Liver (tissue), 9 donors: Measurements from ENCODE around the gene LATS2. TPM values are rescaled to one million over a fixed set of nuclear protein-coding genes. Genes with fewer than 3 reads are reported as not detected.

Experiments used
- DNase-seq: peaks from one replicate; pipeline ENCODE4 v3.0.0-alpha.2; 2017; ENCODE audit warnings: low spot score
- H3K27ac ChIP-seq, 2 donors: one replicate each; pipeline ENCODE4 v1.7.0; 2013; ENCODE audit warnings: inconsistent platforms in 2 of 2, low read length in 2 of 2, control low read depth in 1 of 2, low read depth in 1 of 2, mild to moderate bottlenecking in 1 of 2
- H3K27me3 ChIP-seq, 4 donors: one replicate each; pipeline versions ENCODE4 v1.6.1 to v1.7.0; 2013; ENCODE audit warnings: low read length in 3 of 4, inconsistent platforms in 1 of 4, mild to moderate bottlenecking in 1 of 4, moderate library complexity in 1 of 4; ENCODE audit not compliant: control insufficient read depth in 4 of 4, insufficient read depth in 4 of 4
- H3K36me3 ChIP-seq, 4 donors: one replicate each; pipeline versions ENCODE4 v1.6.1 to v1.7.0; 2013; ENCODE audit warnings: low read length in 3 of 4, mild to moderate bottlenecking in 3 of 4, low read depth in 1 of 4, moderate library complexity in 1 of 4; ENCODE audit not compliant: control insufficient read depth in 4 of 4, insufficient read depth in 3 of 4
- H3K4me1 ChIP-seq, 4 donors: one replicate each; pipeline versions ENCODE4 v1.6.1 to v1.7.0; 2013; ENCODE audit warnings: low read length in 3 of 4, mild to moderate bottlenecking in 3 of 4, moderate library complexity in 1 of 4; ENCODE audit not compliant: control insufficient read depth in 4 of 4, insufficient read depth in 4 of 4
- H3K4me3 ChIP-seq, 3 donors: one replicate each; pipeline versions ENCODE4 v1.6.1 to v1.7.0; 2013; ENCODE audit warnings: low read length in 3 of 3, control low read depth in 1 of 3, low read depth in 1 of 3, mild to moderate bottlenecking in 1 of 3
- H3K9ac ChIP-seq, 2 donors: one replicate each; pipeline ENCODE4 v1.7.0; 2013; ENCODE audit warnings: low read length in 2 of 2, mild to moderate bottlenecking in 2 of 2, moderate library complexity in 2 of 2, control low read depth in 1 of 2, low read depth in 1 of 2
- H3K9me3 ChIP-seq, 4 donors: one replicate each; pipeline versions ENCODE4 v1.6.1 to v1.7.0; 2013; ENCODE audit warnings: low read length in 3 of 4; ENCODE audit not compliant: control insufficient read depth in 4 of 4
- ATF3 ChIP-seq: IDR thresholded peaks from 2 replicates; pipeline ENCODE4 v1.6.1; 2016; ENCODE audit warnings: antibody characterized with exemption
- CTCF ChIP-seq: fragments of 150-350 bp; IDR thresholded peaks from 2 replicates; pipeline ENCODE4 v1.5.1; 2017; ENCODE audit warnings: improper control_type of control experiment, low read depth, low read length; ENCODE audit not compliant: missing input control
- EGR1 ChIP-seq, 2 donors: IDR thresholded peaks; 2 replicates each; pipeline ENCODE4 v1.6.1; 2016 to 2018; ENCODE audit warnings: antibody characterized with exemption in 2 of 2, low read depth in 2 of 2
- FOXA1 ChIP-seq: IDR thresholded peaks from 2 replicates; pipeline ENCODE4 v1.6.1; 2016; ENCODE audit warnings: antibody characterized with exemption
- HNF4A ChIP-seq, 2 donors: conservative IDR thresholded peaks; 2 replicates each; pipeline ENCODE4 v1.6.1; 2016; ENCODE audit warnings: antibody characterized with exemption in 2 of 2, mild to moderate bottlenecking in 2 of 2
- HNF4G ChIP-seq: IDR thresholded peaks from 2 replicates; pipeline ENCODE4 v1.6.1; 2016; ENCODE audit warnings: antibody characterized with exemption
- JUND ChIP-seq, 2 donors: IDR thresholded peaks; 2 replicates each; pipeline ENCODE4 v1.6.1; 2016; ENCODE audit warnings: antibody characterized with exemption in 2 of 2
- MAX ChIP-seq: IDR thresholded peaks from 2 replicates; pipeline ENCODE4 v1.6.1; 2016; ENCODE audit warnings: antibody characterized with exemption
- NR2F2 ChIP-seq: IDR thresholded peaks from 2 replicates; pipeline ENCODE4 v1.6.1; 2016; ENCODE audit warnings: antibody characterized with exemption
- RAD21 ChIP-seq, 2 donors: IDR thresholded peaks; 2 replicates each; pipeline ENCODE4 v1.6.1; 2016; ENCODE audit warnings: antibody characterized with exemption in 2 of 2, mild to moderate bottlenecking in 2 of 2
- REST ChIP-seq: IDR thresholded peaks from 2 replicates; pipeline ENCODE4 v1.6.1; 2016; ENCODE audit warnings: antibody characterized with exemption, mild to moderate bottlenecking
- RXRA ChIP-seq, 2 donors: IDR thresholded peaks; 2 replicates each; pipeline ENCODE4 v1.6.1; 2017 to 2018; ENCODE audit warnings: antibody characterized with exemption in 2 of 2, mild to moderate bottlenecking in 1 of 2
- SP1 ChIP-seq: IDR thresholded peaks from 2 replicates; pipeline ENCODE4 v1.6.1; 2018; ENCODE audit warnings: antibody characterized with exemption, mild to moderate bottlenecking
- TAF1 ChIP-seq: conservative IDR thresholded peaks from 2 replicates; pipeline ENCODE4 v1.6.1; 2016; ENCODE audit warnings: antibody characterized with exemption, mild to moderate bottlenecking
- YY1 ChIP-seq: IDR thresholded peaks from 2 replicates; pipeline ENCODE4 v1.6.1; 2016; ENCODE audit warnings: antibody characterized with exemption, mild to moderate bottlenecking
- ZBTB33 ChIP-seq: IDR thresholded peaks from 2 replicates; pipeline ENCODE4 v1.6.1; 2016; ENCODE audit warnings: antibody characterized with exemption
- WGBS: extraction: QIAGEN DNeasy Blood & Tissue Kit; methylation state at CpG from one replicate; pipeline ENCODE4 v1.1.7; 2013; 5-methylcytosine and 5-hydroxymethylcytosine counted together
- polyA plus RNA-seq, 2 donors: library from polyadenylated mRNA; stranded (reverse) in 1 of 2; unstranded in 1 of 2; fragments of 200-250 nt in 1 of 2; fragments of >200 nt in 1 of 2; fragmentation: Nextera tagmentation in 1 of 2; extraction: Ambion mirVana in 1 of 2; gene quantifications; one replicate each; pipeline versions ENCODE4 v1.2.1 to v1.2.3, GENCODE V29; 2013 to 2015
- total RNA-seq, 2 donors: library from RNA; depleted of rRNA; stranded (reverse); fragments of >200 nt; gene quantifications; one replicate each; pipeline ENCODE4 v1.2.3, GENCODE V29; 2014
- donor health status: healthy.
- donor health status: healthy.
- donor health status: healthy.
- donor health status: healthy.
- donor health status: healthy.

Gene LATS2
- total and polyA plus RNA-seq, 4 donors, result 1.6 to 7.0 (median 4.4) TPM

- H3K27me3 ChIP-seq, result no peaks in the 10 kb centered on the region
- H3K9ac ChIP-seq, result no peak overlapping the region
- peaks cover 0 to 6% (median 2%) of the 10 kb centered on the region in 4 donors for H3K4me1 ChIP-seq
- H3K36me3 ChIP-seq, result no peaks in the 10 kb centered on the region
- 90% methylated on average over 15 of the region's 15 CpGs for WGBS
- H3K4me3 ChIP-seq, result no peak overlapping the region
- no peaks in the 10 kb centered on the region for H3K9me3 ChIP-seq
- no peak overlapping the region for H3K27ac ChIP-seq
- DNase-seq, result no peak
- TF ChIP-seq HNF4A (conservative IDR thresholded peaks at IDR 0.05), result no peak
- TF ChIP-seq CTCF, result no peak
- no peak for TF ChIP-seq ATF3
- TF ChIP-seq FOXA1, result no peak
- TF ChIP-seq REST, result no peak
- TF ChIP-seq TAF1, result no peak
- no peak for TF ChIP-seq RXRA (IDR thresholded peaks at IDR 0.05)
- TF ChIP-seq JUND (IDR thresholded peaks at IDR 0.05), result no peak
- no peak for TF ChIP-seq HNF4G
- no peak for TF ChIP-seq YY1
- no peak for TF ChIP-seq NR2F2
- no peak for TF ChIP-seq SP1
- no peak for TF ChIP-seq EGR1 (IDR thresholded peaks at IDR 0.05; ENCODE audit: low read depth in 2 of 2)
- no peak for TF ChIP-seq RAD21 (IDR thresholded peaks at IDR 0.05)
- TF ChIP-seq MAX, result no peak
- no peak for TF ChIP-seq ZBTB33
These were observed 21.1 kb downstream of the LATS2 start for GRCh38 chr13:21040120-21040826.
